ENCODE data around the gene PAX8. TPM values are rescaled to one million over a fixed set of nuclear protein-coding genes. Genes with fewer than 3 reads are reported as not detected.

Gene PAX8
- total RNA-seq, 1 donor from 2014 or later = 0.71 TPM

DNA sequence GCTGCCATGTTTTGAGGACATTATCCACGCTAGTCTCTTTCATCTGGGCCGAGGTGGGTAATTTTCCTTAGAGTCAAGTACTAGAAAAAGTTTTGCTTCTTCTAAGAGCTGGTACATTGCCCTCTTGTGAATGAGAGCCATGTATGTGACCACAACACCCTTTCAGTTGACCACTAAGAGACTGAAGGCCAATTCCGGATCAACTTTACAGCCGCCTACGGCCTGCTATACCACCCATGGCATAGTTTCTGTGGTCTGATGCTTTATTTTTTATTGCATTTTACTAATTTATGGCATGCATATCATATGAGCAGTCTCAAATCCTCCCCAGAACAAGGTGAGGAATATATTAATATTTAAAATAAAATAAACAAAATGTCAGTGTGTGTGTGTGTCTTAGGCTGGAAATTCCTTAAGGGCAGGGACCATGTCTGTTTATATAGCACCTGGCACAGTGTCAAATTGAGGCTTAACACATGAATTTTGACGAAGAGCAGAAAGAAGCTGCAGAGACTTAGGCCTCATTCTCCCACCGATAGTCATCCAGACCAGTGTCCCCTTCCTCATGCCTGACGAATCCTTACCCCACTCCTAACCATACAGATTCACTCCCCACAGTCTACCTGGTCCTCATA, 69.6 kb downstream of the PAX8 start:
- TF ChIP-seq, protein P1, sequence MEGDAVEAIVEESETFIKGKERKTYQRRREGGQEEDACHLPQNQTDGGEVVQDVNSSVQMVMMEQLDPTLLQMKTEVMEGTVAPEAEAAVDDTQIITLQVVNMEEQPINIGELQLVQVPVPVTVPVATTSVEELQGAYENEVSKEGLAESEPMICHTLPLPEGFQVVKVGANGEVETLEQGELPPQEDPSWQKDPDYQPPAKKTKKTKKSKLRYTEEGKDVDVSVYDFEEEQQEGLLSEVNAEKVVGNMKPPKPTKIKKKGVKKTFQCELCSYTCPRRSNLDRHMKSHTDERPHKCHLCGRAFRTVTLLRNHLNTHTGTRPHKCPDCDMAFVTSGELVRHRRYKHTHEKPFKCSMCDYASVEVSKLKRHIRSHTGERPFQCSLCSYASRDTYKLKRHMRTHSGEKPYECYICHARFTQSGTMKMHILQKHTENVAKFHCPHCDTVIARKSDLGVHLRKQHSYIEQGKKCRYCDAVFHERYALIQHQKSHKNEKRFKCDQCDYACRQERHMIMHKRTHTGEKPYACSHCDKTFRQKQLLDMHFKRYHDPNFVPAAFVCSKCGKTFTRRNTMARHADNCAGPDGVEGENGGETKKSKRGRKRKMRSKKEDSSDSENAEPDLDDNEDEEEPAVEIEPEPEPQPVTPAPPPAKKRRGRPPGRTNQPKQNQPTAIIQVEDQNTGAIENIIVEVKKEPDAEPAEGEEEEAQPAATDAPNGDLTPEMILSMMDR (IDR thresholded peaks at IDR 0.05) = no peak
- no peak for DNase-seq

DNA sequence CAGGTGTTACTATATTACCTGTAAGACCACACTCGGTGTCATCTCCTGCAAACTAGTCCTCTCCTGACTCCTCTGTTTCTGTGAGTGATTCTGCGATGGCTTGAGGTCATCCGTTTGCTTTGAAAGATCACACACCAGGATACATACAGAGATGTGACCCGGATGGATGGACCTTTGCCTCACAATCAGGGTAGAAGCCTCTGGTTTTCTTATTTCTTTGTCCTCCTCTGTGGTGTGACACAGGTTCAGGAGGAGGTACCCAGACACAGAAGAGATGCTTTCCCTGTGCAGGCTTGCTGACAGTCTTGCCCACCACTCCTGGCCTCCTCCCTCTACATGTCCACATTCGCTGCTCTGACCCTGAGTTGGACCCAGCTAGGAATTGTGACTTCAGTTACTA, 70.3 kb downstream of the PAX8 start:
- CTCF ChIA-PET = no interaction called here

More for the DNA sequence above, 69.6 kb downstream of the PAX8 start:
- ATAC-seq (ENCODE audit: low read depth) = no peak
- ChIA-PET CTCF (no interaction called here), POLR2A (no interaction called here)
- no peak overlapping the region for H3K4me3 Mint-ChIP-seq
- no peaks in the 10 kb centered on the region for H3K36me3 Mint-ChIP-seq (ENCODE audit: low read depth)
- H3K27ac Mint-ChIP-seq = no peak overlapping the region
- intact Hi-C loops (cut with micrococcal nuclease) = loop anchor here (10.0 kb wide), 1 partner anchor 236 kb away; no protein-coding TSS in a partner anchor
- no peaks in the 10 kb centered on the region for H3K9me3 Mint-ChIP-seq
- peaks cover 9% of the 10 kb centered on the region for H3K4me1 Mint-ChIP-seq
- H3K27me3 Mint-ChIP-seq = peaks cover 10% of the 10 kb centered on the region

DNA sequence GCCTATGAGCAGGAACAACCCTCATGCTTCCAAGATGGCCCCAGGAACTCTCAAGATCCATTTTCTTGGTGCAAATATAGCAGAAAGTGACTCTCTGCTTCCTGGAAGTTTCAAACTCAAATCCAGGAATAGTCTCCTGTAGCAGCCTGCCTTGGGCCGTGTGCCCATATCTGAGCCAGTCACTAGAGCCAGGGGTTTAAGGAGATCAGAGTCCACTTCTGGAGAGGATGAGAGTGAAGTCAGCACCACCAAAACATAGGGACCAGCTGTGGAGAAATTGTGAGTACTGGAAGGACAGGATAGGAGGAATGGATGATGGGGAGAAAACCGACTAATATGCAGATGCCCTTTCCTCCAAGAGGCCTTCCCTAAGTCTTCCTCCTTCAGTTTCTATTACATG, 71.7 kb downstream of the PAX8 start:
- Mint-ChIP-seq H3K9me3 (no peaks in the 10 kb centered on the region), H3K36me3 (ENCODE audit: low read depth) (peaks cover 11% of the 10 kb centered on the region), H3K4me3 (no peak overlapping the region), H3K27me3 (peaks cover under 1% of the 10 kb centered on the region), H3K4me1 (peaks cover 13% of the 10 kb centered on the region), H3K27ac (no peak overlapping the region)
- ATAC-seq (ENCODE audit: low read depth) (no peak), DNase-seq (no peak)
- intact Hi-C loops (cut with micrococcal nuclease) = loop anchor here (10.0 kb wide), 1 partner anchor 238 kb away; no protein-coding TSS in a partner anchor
- TF ChIP-seq, protein P1 (IDR thresholded peaks at IDR 0.05) = no peak
- ChIA-PET POLR2A (no interaction called here), CTCF (interaction anchor here (17.7 kb wide), 1 partner anchor 69 kb away, joined by 319 read pairs; no protein-coding TSS in a partner anchor)

More for the DNA sequence above, 70.3 kb downstream of the PAX8 start:
- Mint-ChIP-seq H3K27ac (no peak overlapping the region), H3K4me3 (no peak overlapping the region), H3K27me3 (peaks cover 8% of the 10 kb centered on the region), H3K4me1 (peaks cover 13% of the 10 kb centered on the region), H3K36me3 (ENCODE audit: low read depth) (peaks cover 2% of the 10 kb centered on the region), H3K9me3 (no peaks in the 10 kb centered on the region)
- POLR2A ChIA-PET = no interaction called here
- ATAC-seq (ENCODE audit: low read depth) (no peak), DNase-seq (no peak)
- TF ChIP-seq, protein P1 (IDR thresholded peaks at IDR 0.05) = no peak
- intact Hi-C loops (cut with micrococcal nuclease) = loop anchor here (10.0 kb wide), 1 partner anchor 236 kb away; no protein-coding TSS in a partner anchor

DNA sequence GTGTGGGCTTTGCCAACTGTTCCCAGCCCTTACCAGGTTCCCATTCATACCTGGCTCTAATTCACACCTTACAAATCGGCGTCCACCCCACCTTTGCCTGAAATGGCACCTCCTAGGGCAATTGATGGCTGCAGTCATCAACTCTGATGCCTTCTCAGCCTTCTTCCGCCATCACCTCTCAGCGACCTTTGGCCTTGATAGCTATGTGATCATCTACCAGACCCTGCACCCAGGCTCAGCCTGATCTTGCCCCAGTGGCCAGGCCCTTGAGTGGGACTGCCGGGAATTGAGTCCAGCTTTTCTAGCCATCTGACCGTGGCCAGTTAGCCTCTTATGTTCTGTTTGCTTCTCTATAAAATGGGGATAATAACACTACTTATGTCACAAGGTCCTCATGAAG, 72.5 kb downstream of the PAX8 start:
- POLR2A ChIA-PET = no interaction called here
- Mint-ChIP-seq H3K9me3 (no peaks in the 10 kb centered on the region), H3K27ac (peak overlapping the region; percentile 19), H3K36me3 (ENCODE audit: low read depth) (peaks cover 18% of the 10 kb centered on the region), H3K4me1 (peaks cover 13% of the 10 kb centered on the region), H3K27me3 (no peaks in the 10 kb centered on the region), H3K4me3 (no peak overlapping the region)
- DNase-seq = no peak
- intact Hi-C loops (cut with micrococcal nuclease) = loop anchor here (10.0 kb wide), 1 partner anchor 239 kb away; no protein-coding TSS in a partner anchor
- no peak for ATAC-seq (ENCODE audit: low read depth)
- TF ChIP-seq, protein P1 (IDR thresholded peaks at IDR 0.05) = no peak
- CTCF ChIA-PET = interaction anchor here (1.1 to 17.7 kb wide), 2 partner anchors 43 to 69 kb away, joined by 4 to 319 read pairs; no protein-coding TSS in a partner anchor

DNA sequence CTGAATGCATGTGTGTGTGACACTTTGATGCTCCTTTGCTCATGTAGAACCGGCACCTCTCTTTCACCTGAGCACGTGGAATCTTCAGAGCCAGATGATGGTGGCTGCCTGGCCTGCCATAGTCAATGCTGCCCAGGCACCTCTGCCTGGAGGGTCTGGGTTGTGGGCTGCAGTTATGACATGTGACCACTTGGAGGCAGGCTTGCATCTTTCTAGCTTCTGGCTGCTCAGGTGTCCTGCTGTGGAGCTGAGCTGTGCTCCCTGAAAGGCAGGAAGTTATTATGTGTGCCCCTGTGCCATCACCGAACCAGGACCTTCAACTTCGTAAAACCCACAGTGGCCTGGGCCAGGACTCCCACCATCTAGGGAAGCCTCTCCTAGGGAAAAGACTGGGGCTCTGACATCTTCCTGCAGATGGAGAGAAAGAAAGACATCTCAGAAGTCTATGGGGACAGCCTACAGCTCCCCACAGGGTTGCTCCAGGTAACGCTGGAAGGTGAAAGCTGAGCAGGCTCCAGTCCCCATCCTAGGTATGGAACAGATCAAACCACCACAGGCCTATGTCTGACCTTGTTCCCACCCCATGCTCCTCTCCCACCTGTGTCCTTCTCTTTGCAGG, 74.7 kb downstream of the PAX8 start:
- ATAC-seq (ENCODE audit: low read depth) = peak; percentile 78
- H3K9me3 Mint-ChIP-seq = no peaks in the 10 kb centered on the region
- peak; percentile 54 for DNase-seq

More for the DNA sequence above, 74.7 kb downstream of the PAX8 start:
- intact Hi-C loops (cut with micrococcal nuclease) = loop anchor here (1.0 to 10.0 kb wide), 4 partner anchors 45 to 241 kb away; no protein-coding TSS in a partner anchor
- no peak overlapping the region for H3K4me3 Mint-ChIP-seq
- H3K27me3 Mint-ChIP-seq = no peaks in the 10 kb centered on the region
- TF ChIP-seq, protein P1 (IDR thresholded peaks at IDR 0.05) = peak; percentile 27
- H3K27ac Mint-ChIP-seq = peak overlapping the region; percentile 74
- H3K4me1 Mint-ChIP-seq = peaks cover 16% of the 10 kb centered on the region
- ChIA-PET POLR2A (interaction anchor here (0.6 to 1.9 kb wide), 9 partner anchors 30 to 237 kb away, joined by 3 to 7 read pairs (median 3); partner anchors contain the start of gene PSD4), CTCF (interaction anchor here (0.8 to 17.7 kb wide), 21 partner anchors 8 to 236 kb away, joined by 3 to 319 read pairs (median 4); partner anchors contain the start of gene PSD4)
- H3K36me3 Mint-ChIP-seq (ENCODE audit: low read depth) = peaks cover 36% of the 10 kb centered on the region

All from activated B cell treated with CpG ODN at 0.5 μM for 24 hours (primary cell).